ES-I3 (cell line): Measurements from ENCODE around the gene ZNF296.
"Not testable (repeated sequence)": the region's sequence is repeated elsewhere in the genome, so short reads cannot be mapped to it uniquely, and the experiment has no call there.

ENCODE experiments used
- H3K36me3 ChIP-seq: 2 replicates; pipeline ENCODE4 v1.6.1; 2013; ENCODE audit warnings: mild to moderate bottlenecking, low read length, control low read depth, moderate library complexity; ENCODE audit not compliant: insufficient read depth
- H3K4me1 ChIP-seq: 2 replicates; pipeline ENCODE4 v1.6.1; 2013; ENCODE audit warnings: mild to moderate bottlenecking, control low read depth, low read length; ENCODE audit not compliant: insufficient read depth
- H3K9ac ChIP-seq: 2 replicates; pipeline ENCODE4 v1.6.1; 2013; ENCODE audit warnings: low read depth, mild to moderate bottlenecking, low read length, moderate library complexity
- H3K9me3 ChIP-seq: 2 replicates; pipeline ENCODE4 v1.6.1; 2013; ENCODE audit warnings: mild to moderate bottlenecking, low read length, moderate library complexity; ENCODE audit not compliant: control insufficient read depth, insufficient read depth

ZNF296 gene

GRCh38 chr19:45113628-45114027 is 37.4 kb upstream of the ZNF296 start:
- H3K4me1 ChIP-seq, result no peaks in the 10 kb centered on the region; the same call in 1 of the 2 replicates
- H3K9me3 ChIP-seq, result no peaks in the 10 kb centered on the region
- no peaks in the 10 kb centered on the region for H3K36me3 ChIP-seq
- H3K9ac ChIP-seq, result no peak overlapping the region

DNA sequence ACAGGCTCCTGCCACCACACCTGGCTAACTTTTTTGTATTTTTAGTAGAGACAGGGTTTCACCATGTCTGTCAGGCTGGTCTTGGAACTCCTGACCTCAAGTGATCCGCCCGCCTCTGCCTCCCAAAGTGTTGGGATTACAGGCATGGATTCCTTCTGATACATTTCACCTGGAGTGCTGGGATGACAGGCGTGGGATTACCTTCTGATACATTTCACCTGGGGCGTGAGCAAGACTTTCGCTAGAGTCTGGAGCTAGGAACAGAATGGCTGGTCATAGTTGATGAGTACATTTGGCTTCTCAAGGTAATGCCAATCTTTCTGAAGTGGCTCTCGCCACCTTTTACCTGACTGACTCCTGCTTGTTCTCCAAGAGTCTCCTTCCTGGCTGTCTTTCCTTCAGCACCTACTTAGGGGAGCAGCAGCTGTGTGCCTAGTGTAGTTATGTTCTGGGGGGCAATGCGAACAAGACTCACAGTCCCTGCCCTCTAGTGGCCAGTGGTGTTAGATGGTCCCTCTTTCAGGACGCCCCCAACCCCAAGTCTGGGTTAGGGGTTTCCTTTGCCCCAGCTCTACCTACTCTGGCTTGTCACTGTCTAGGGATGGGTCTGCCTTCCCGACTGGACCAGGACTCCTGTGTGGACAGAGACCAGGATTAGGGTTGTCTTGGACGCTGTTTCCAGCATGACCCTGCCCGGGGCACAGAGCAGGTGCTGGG is 36.0 kb upstream of the ZNF296 start:
- no peaks in the 10 kb centered on the region; the same call in 1 of the 2 replicates for H3K4me1 ChIP-seq
- H3K9me3 ChIP-seq, result no peaks in the 10 kb centered on the region
- H3K9ac ChIP-seq, result no peak overlapping the region
- H3K36me3 ChIP-seq, result no peaks in the 10 kb centered on the region

- Histone ChIP-seq H3K9me3 (no peaks in the 10 kb centered on the region), H3K4me1 (no peaks in the 10 kb centered on the region; the same call in 1 of the 2 replicates), H3K9ac (no peak overlapping the region), H3K36me3 (no peaks in the 10 kb centered on the region)
Observed at GRCh38 chr19:45110851-45111266, 34.6 kb upstream of the ZNF296 start.

DNA sequence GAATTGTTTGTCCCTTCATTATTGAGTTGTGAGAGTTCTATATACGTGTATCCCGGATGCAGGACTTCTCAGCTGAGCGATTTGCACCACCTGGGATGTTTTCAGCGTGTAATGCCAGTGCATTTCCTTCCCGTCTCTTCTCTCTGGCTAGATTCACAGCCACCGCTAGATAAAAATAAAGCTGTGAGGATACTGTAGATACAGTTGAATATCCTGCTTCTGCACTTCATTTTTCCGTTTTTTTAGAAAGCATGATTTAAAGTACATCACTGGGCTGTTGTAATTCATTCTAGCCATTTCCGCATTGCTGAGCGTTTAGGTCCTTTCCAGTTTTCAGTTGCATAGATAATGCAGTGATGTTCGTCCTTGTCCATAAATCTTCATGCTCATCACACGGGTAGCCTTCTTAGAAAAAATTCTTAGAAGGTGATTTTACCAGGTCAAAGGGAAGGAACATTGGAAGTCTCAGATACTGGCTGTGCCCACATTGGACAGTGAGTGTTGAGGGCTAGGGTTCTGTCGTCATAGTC is 31.4 kb upstream of the ZNF296 start:
- Histone ChIP-seq H3K4me1 (no peaks in the 10 kb centered on the region; the same call in 1 of the 2 replicates), H3K9ac (no peak overlapping the region), H3K36me3 (no peaks in the 10 kb centered on the region), H3K9me3 (no peaks in the 10 kb centered on the region)

- H3K4me1 ChIP-seq, result not testable (repeated sequence)
Observed at GRCh38 chr19:45106363-45106762, 30.1 kb upstream of the ZNF296 start.

GRCh38 chr19:45104658-45105349 is 28.5 kb upstream of the ZNF296 start:
- H3K4me1 ChIP-seq, result no peaks in the 10 kb centered on the region; the same call in 1 of the 2 replicates
- H3K9ac ChIP-seq, result no peak overlapping the region
- H3K9me3 ChIP-seq, result no peaks in the 10 kb centered on the region
- no peaks in the 10 kb centered on the region for H3K36me3 ChIP-seq

More at GRCh38 chr19:45106363-45106762, 30.1 kb upstream of the ZNF296 start:
- not testable (repeated sequence) for H3K9ac ChIP-seq, H3K9me3 ChIP-seq, H3K36me3 ChIP-seq

- H3K9ac ChIP-seq, result no peak overlapping the region
- no peaks in the 10 kb centered on the region for H3K36me3 ChIP-seq
- H3K9me3 ChIP-seq, result no peaks in the 10 kb centered on the region
- H3K4me1 ChIP-seq, result peaks cover 8% of the 10 kb centered on the region
Observed at GRCh38 chr19:45103508-45104319, 27.4 kb upstream of the ZNF296 start.

- Histone ChIP-seq H3K9ac (no peak overlapping the region), H3K9me3 (no peaks in the 10 kb centered on the region), H3K36me3 (no peaks in the 10 kb centered on the region), H3K4me1 (peaks cover 13% of the 10 kb centered on the region)
Observed at GRCh38 chr19:45103156-45103507, 26.9 kb upstream of the ZNF296 start.

GRCh38 chr19:45102481-45102880 is 26.2 kb upstream of the ZNF296 start:
- Histone ChIP-seq H3K4me1 (peaks cover 20% of the 10 kb centered on the region), H3K9me3 (no peaks in the 10 kb centered on the region), H3K9ac (no peak overlapping the region), H3K36me3 (no peaks in the 10 kb centered on the region)

DNA sequence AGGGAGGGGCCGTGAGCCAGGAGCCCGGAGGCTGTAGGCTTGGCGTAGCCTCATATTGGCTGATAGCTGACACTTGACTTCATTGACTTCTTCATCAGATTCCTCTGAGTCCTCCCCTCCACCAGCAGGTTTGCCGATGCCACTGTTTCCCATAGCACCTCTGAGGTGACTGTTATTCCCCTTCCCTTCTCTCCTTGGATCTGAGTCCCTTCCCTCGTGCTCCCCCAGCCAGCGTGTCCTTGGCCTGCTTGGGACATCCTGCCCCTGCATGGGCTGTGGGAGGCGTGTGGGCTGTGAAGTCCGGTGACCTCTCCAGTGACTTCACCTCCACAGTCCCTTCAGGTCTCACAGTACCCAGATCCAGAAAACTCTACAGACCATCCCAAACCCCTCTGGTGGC is 25.5 kb upstream of the ZNF296 start:
- Histone ChIP-seq H3K36me3 (no peaks in the 10 kb centered on the region), H3K4me1 (peaks cover 24% of the 10 kb centered on the region)

DNA sequence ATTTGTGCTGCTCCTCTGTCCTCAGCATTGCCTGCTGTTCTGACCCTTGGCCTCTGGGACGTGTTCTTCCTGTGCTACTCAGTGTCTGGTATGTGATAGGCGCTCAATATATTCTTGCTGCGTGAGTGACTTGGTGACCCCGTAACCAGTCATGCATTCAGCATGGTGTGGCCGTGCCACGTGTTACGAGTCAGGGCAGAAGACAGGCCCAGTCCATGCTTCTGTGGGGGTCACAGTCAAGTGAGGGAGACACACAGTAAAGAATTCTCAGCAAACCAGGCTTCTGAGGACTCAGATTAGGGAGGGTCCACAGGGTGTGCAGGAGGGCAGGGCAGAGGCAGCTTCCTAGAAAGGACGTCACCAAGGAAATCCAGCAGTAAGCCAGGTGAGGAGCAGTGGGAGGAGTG is 24.6 kb upstream of the ZNF296 start:
- H3K9ac ChIP-seq, result no peak overlapping the region
- H3K9me3 ChIP-seq, result no peaks in the 10 kb centered on the region
- H3K4me1 ChIP-seq, result peaks cover 24% of the 10 kb centered on the region
- no peaks in the 10 kb centered on the region for H3K36me3 ChIP-seq

More for the DNA sequence above, 25.5 kb upstream of the ZNF296 start:
- H3K9me3 ChIP-seq, result no peaks in the 10 kb centered on the region
- no peak overlapping the region for H3K9ac ChIP-seq

DNA sequence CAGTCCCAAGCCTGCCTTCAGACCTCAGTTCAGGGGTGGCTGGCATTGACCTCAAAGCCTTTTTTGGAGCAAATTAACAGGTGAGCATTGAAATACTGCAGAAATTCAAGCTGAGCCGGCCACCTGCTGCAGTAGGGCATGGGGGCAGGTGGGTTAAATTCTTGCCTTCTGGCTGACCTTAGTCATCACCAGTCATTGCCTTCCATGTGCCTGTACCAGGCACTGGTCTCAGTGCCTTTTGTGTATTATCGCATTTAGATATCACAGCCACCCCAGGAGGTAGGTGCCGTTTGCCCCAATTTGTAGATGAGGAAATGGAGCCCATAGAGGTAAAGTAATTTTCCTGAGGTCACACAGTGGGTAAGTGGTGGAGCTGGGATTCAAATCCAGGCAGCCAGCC is 23.9 kb upstream of the ZNF296 start:
- peaks cover 24% of the 10 kb centered on the region for H3K4me1 ChIP-seq
- H3K9ac ChIP-seq, result no peak overlapping the region
- no peaks in the 10 kb centered on the region for H3K9me3 ChIP-seq
- H3K36me3 ChIP-seq, result no peaks in the 10 kb centered on the region

- H3K36me3 ChIP-seq, result no peaks in the 10 kb centered on the region
- H3K4me1 ChIP-seq, result peaks cover 24% of the 10 kb centered on the region
- H3K9ac ChIP-seq, result no peak overlapping the region
- no peaks in the 10 kb centered on the region for H3K9me3 ChIP-seq
Observed at GRCh38 chr19:45099467-45100191, 23.4 kb upstream of the ZNF296 start.
